Effector memory CD8-positive, alpha-beta T cell (primary cell): Measurements from ENCODE around the gene IRS4.

ENCODE experiments used
- ATAC-seq: fragments of 150-1000 bp; cut with Tn5 transposase; replicated peaks from 2 replicates; pipeline ENCODE4 v1.10.0; 2021; ENCODE audit warnings: mild to moderate bottlenecking, moderate library complexity
- DNase-seq, 3 experiments: peaks; one replicate each; pipeline ENCODE4 v3.0.0; 2021
- H3K27ac Mint-ChIP-seq, 2 donors: one replicate each; pipeline ENCODE4 v1.8.0; 2022; ENCODE audit warnings: mild to moderate bottlenecking in 2 of 2, mixed read lengths in 2 of 2, moderate library complexity in 2 of 2
- H3K27me3 Mint-ChIP-seq, 2 donors: one replicate each; pipeline ENCODE4 v1.8.0; 2022; ENCODE audit warnings: mixed read lengths in 2 of 2
- H3K36me3 Mint-ChIP-seq: one replicate; pipeline ENCODE4 v1.8.0; 2022; ENCODE audit warnings: mild to moderate bottlenecking, moderate library complexity, mixed read lengths; ENCODE audit not compliant: insufficient read depth
- H3K4me1 Mint-ChIP-seq, 2 donors: one replicate each; pipeline ENCODE4 v1.8.0; 2022; ENCODE audit warnings: low read depth in 2 of 2, mixed read lengths in 2 of 2
- H3K4me3 Mint-ChIP-seq, 2 donors: one replicate each; pipeline ENCODE4 v1.8.0; 2022; ENCODE audit warnings: mild to moderate bottlenecking in 2 of 2, mixed read lengths in 2 of 2, moderate library complexity in 2 of 2
- H3K9me3 Mint-ChIP-seq, 2 donors: one replicate each; pipeline ENCODE4 v1.8.0; 2022; ENCODE audit warnings: mixed read lengths in 2 of 2
- total RNA-seq, 9 experiments: gene quantifications; one replicate each; lab custom pipeline; 2026; lab: John Stamatoyannopoulos, UW

IRS4 gene
- total RNA-seq: 0 to 0.18 (median 0) reads per million in 9 experiments

DNA sequence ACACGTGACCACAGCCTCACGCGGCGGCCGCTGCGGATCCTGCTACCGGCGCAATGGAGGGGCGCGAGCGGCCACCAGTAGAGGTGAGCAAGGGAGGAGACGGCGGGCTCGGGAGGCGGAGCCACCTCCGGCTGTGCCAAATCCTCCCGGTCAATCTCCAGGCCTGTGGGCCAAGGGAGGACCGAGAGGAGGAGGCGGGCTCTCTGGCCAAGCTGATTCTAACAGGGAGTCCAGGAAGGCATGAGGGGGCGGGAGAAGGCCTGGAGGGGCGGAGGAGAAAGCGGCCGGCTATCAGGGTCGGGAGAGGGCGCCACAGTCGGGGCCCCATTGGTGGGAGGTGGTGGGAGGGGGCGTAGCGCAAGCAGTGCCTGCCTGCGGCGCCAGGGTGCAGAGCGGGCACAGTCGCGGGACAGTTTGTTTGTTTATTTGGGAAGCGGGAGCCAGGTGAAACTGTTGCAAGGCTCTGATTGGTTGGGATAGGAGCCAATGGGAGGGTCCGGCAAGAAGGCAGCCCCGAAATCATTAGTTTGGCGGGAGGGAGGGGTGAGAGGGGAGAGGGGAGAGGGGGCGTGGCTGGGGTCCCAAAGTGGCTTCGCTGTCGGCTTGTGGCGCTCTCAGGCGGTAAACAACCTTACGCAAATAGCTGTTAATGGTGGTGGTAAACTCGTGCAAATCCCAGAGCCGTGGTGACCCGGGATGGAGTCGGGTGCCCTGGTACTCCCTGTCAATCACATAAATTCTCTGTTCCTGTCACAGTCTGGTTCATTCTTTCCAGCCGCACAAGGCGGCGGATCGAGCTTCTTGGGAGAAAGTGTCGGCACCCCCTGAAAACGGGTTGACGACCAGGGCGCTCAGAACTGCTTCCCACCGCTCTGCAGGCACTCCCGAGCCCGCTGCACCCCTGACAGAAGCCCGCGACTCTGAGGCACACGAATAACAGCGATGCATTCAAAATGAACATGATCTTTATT lies at the start of gene IRS4:
TSS of gene IRS4 (minus strand) at position 55 of the 971 bp plus-strand sequence.
- Mint-ChIP-seq H3K36me3 (no peaks in the 10 kb centered on the region), H3K27ac (no peak within 1 kb of the TSS), H3K4me1 (no peaks in the 10 kb centered on the region), H3K4me3 (no peak within 1 kb of the TSS), H3K27me3 (peaks cover 6 to 16% of the 10 kb centered on the region in 2 donors), H3K9me3 (no peaks in the 10 kb centered on the region)
- DNase-seq (no peak), ATAC-seq (no peak)

GRCh38 chrX:108772549-108772948 lies 36.2 kb upstream of the IRS4 start:
- no peak for ATAC-seq

GRCh38 chrX:108763559-108763958 lies 27.2 kb upstream of the IRS4 start:
- H3K36me3 Mint-ChIP-seq: no peaks in the 10 kb centered on the region
- ATAC-seq: no peak
- peaks cover 2 to 3% of the 10 kb centered on the region in 2 donors for H3K9me3 Mint-ChIP-seq

More at GRCh38 chrX:108772549-108772948, 36.2 kb upstream of the IRS4 start:
- DNase-seq: no peak
- Mint-ChIP-seq H3K27me3 (no peaks in the 10 kb centered on the region), H3K36me3 (no peaks in the 10 kb centered on the region), H3K27ac (no peak overlapping the region), H3K4me3 (no peak overlapping the region), H3K4me1 (no peaks in the 10 kb centered on the region), H3K9me3 (no peaks in the 10 kb centered on the region)

DNA sequence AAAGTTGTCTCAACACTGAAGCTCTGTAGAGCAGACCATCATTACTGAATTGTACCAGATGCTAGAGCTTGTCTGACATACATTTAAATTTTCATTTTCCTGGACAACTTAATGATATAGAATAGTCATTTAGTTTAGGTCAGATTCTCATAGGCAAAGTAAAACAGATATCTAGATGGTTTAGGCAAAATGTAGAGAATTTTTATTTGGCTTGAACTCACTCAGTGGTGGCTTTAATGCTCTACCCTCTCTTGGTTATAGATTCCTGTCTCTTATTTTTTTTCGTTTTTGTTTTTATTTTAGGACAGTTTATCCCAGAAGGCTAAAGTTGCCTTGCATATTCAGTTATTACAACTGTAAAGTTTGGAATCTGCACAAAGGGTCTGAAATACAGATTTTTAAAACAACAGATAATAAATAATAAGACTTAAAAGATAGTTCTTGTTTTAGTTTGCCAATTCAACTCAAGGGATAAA lies 4.0 kb upstream of the IRS4 start:
- Mint-ChIP-seq H3K4me1 (no peaks in the 10 kb centered on the region), H3K9me3 (peaks cover 0 to 2% of the 10 kb centered on the region in 2 donors), H3K27ac (no peak overlapping the region), H3K4me3 (no peak overlapping the region), H3K27me3 (peaks cover 6 to 7% of the 10 kb centered on the region in 2 donors), H3K36me3 (no peaks in the 10 kb centered on the region)
- DNase-seq: no peak
- no peak for ATAC-seq

More at GRCh38 chrX:108763559-108763958, 27.2 kb upstream of the IRS4 start:
- H3K27ac Mint-ChIP-seq: no peak overlapping the region
- H3K4me3 Mint-ChIP-seq: no peak overlapping the region
- no peaks in the 10 kb centered on the region for H3K4me1 Mint-ChIP-seq
- no peaks in the 10 kb centered on the region for H3K27me3 Mint-ChIP-seq
- no peak for DNase-seq

DNA sequence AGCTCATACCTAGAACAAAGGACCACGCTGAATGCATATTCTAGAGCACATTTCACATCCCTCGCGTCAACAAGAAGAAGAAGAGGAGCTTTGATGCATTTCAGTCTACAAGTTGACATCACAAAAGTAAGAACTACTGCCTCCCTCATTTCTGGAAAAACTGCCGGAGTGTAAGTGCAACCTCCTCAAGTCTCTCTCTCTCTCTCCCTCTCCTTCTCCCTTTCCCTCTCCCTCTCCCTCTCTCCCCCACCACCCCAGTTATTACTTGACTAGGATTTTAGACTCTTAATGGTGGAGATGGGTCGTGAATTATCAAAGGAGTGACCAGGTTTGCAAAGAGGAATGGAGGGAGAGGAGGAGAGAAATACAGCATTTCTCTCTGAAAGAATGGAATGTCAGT lies 1.4 kb upstream of the IRS4 start:
- H3K27ac Mint-ChIP-seq: no peak overlapping the region
- no peaks in the 10 kb centered on the region for H3K36me3 Mint-ChIP-seq
- ATAC-seq (no peak), DNase-seq (no peak)
- no peaks in the 10 kb centered on the region for H3K4me1 Mint-ChIP-seq
- peaks cover 0 to 2% of the 10 kb centered on the region in 2 donors for H3K9me3 Mint-ChIP-seq
- no peak overlapping the region for H3K4me3 Mint-ChIP-seq
- peaks cover 6 to 16% of the 10 kb centered on the region in 2 donors for H3K27me3 Mint-ChIP-seq

DNA sequence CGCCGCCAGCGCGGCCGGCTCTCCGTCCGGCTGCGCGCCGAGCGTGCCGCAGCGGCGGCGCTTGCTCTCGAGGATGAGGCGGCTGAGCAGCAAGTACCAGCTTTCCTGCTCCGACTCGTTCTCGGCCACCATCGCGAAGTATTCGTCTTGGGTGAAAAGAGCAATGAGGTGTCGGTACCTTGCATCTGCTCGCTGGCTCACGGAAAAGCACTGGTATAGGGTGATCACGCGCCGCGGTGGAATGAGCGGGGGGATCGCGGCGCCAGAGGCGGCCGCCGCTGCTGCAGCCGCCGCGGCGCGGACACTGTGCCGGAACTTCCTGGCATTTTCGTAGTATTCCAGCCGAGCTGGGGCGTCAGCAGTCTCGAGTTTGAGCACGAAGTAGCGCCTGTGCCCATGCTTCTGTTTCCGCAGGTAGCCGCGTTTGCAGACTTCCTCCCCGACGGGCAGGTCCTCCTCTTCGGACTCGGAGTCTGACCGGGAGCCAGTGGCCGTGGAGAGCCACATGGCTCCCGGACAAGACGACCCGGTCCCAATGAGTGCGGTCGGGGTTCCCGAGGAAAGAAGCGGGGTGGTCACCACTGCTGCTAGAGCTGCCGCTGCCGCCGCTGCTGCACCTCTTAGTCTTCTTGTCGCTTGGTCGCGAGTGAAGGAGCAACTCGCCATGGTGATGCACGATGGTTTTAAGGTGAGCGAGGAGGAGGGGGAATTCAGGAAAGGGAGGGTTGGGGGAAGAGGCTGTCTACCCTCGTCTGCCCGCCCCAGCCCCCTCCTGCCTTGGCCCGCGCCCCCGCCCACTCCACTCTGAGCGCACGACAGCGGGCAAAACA lies 469 bp downstream of the IRS4 start:
- H3K4me3 Mint-ChIP-seq: no peak overlapping the region
- DNase-seq: no peak
- peaks cover 6 to 16% of the 10 kb centered on the region in 2 donors for H3K27me3 Mint-ChIP-seq
- ATAC-seq: no peak
- no peaks in the 10 kb centered on the region for H3K9me3 Mint-ChIP-seq
- no peak overlapping the region for H3K27ac Mint-ChIP-seq
- no peaks in the 10 kb centered on the region for H3K4me1 Mint-ChIP-seq
- no peaks in the 10 kb centered on the region for H3K36me3 Mint-ChIP-seq

DNA sequence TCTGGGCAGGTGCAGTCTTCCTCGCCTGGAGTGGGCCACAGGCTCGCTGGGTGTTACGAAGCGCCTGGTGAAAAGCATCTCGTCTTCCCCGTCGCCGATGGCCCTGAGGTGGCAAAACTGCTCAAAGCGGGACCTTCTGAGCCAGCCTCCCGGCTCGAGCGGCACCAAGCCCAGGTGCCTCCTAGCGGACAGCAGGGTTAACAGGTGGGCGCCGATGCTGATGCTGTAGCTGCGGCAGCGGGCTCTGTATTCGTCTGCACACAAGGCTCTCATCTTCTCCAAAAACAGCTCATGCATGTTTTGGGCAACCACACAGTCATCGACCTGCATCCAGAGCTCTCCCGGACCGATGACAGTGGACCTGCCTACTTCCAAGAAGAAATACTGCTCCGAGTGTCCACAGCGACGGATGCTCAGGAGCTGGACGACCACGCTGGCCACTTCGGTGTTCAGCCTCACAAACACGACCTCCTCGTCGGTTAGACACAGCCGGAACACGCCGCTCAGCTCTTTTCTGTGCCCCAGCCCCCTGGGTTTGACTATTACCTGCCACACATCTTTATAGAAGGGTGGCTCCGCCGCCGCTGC lies 1.2 kb downstream of the IRS4 start:
- DNase-seq (no peak), ATAC-seq (no peak)
- H3K4me1 Mint-ChIP-seq: no peaks in the 10 kb centered on the region
- H3K27ac Mint-ChIP-seq: no peak overlapping the region
- H3K9me3 Mint-ChIP-seq: no peaks in the 10 kb centered on the region
- H3K27me3 Mint-ChIP-seq: peaks cover 6 to 16% of the 10 kb centered on the region in 2 donors
- H3K4me3 Mint-ChIP-seq: no peak overlapping the region
- no peaks in the 10 kb centered on the region for H3K36me3 Mint-ChIP-seq

DNA sequence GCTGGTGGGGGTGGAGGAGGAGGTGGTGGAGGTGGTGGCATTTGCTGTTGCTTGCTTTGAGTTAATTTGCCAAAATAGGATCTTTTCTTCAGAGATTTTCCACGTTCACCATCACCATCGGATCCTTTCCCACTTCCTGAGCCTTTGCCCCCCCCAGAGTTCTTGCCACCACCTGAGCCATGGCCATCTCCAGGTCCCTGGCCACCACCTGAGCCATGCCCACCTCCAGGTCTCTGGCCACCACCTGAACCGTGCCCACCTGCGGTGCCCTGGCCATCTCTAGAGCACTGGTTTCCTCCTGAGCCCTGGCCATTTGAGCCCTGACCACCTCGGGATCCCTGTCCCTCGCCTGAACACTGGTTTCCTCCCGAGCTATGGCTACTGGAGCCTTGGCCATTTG lies 1.9 kb downstream of the IRS4 start:
- Mint-ChIP-seq H3K9me3 (no peaks in the 10 kb centered on the region), H3K27me3 (peaks cover 6 to 16% of the 10 kb centered on the region in 2 donors), H3K36me3 (no peaks in the 10 kb centered on the region), H3K4me3 (no peak overlapping the region), H3K27ac (no peak overlapping the region), H3K4me1 (no peaks in the 10 kb centered on the region)
- ATAC-seq (no peak), DNase-seq (no peak)

DNA sequence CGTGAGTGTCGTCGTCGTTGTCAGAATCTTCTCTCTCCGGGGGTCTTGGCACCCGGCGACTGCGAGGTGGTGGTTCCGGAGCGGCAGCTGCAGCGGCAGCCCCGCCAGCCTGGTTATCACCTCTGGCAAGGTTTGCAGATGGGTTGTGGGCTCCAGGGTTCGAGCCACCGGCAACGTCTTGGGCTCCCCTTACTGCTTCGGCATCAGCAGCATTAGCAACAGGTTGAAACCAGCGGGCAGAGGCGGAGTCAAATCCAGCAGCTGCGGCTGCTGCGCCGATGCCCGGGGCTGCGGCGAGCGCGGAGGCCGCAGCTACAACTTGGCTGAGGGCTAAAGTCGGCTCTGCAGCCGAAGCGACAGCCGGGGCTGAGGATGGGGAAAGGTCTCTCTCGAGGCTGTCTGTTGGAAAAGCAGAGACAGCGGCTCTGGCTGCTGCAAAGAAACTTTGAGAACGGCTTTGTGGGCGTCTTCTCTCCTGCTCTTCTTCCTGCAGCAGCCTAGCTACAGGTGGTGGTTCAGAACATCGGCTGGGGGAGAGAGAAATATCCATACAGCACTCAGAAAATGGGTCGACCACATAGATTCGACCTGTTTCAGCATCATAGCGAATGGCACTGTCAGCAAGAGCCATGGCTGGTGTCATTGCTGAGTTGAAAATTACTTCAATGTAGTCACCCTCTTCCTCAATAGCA lies 3.6 kb downstream of the IRS4 start:
- no peak overlapping the region for H3K4me3 Mint-ChIP-seq
- H3K27me3 Mint-ChIP-seq: peaks cover 2 to 14% of the 10 kb centered on the region in 2 donors
- no peaks in the 10 kb centered on the region for H3K9me3 Mint-ChIP-seq
- H3K36me3 Mint-ChIP-seq: no peaks in the 10 kb centered on the region
- DNase-seq (no peak), ATAC-seq (no peak)
- H3K27ac Mint-ChIP-seq: no peak overlapping the region
- H3K4me1 Mint-ChIP-seq: no peaks in the 10 kb centered on the region

DNA sequence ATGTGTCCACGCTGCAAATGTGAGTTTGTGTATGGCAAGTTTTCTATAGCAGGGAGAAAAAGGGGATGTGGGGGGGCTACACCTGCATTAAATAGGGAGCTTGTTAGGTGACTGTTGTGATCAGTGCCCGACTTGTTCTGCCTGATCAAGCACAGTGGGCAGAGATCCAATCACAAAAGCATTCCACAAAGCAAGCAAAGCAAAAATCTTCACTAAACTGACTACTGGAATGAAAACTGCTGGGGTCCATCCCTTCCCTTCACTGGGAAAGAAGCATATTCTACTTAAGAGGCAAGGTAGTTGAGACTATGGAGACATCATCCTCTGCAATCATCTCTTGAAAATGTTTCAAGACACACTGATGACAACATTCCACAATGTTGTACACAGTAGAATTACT lies 5.2 kb downstream of the IRS4 start:
- ATAC-seq: no peak
- no peak for DNase-seq
- H3K9me3 Mint-ChIP-seq: no peaks in the 10 kb centered on the region
- H3K4me3 Mint-ChIP-seq: no peak overlapping the region
- no peaks in the 10 kb centered on the region for H3K4me1 Mint-ChIP-seq
- no peak overlapping the region for H3K27ac Mint-ChIP-seq
- H3K36me3 Mint-ChIP-seq: no peaks in the 10 kb centered on the region
- peaks cover 0 to 9% of the 10 kb centered on the region in 2 donors for H3K27me3 Mint-ChIP-seq

GRCh38 chrX:108726748-108727147 lies 9.6 kb downstream of the IRS4 start:
- no peaks in the 10 kb centered on the region for H3K9me3 Mint-ChIP-seq
- no peak overlapping the region for H3K27ac Mint-ChIP-seq
- H3K4me1 Mint-ChIP-seq: no peaks in the 10 kb centered on the region
- DNase-seq (no peak), ATAC-seq (no peak)
- H3K36me3 Mint-ChIP-seq: no peaks in the 10 kb centered on the region
- H3K4me3 Mint-ChIP-seq: no peak overlapping the region
- H3K27me3 Mint-ChIP-seq: no peaks in the 10 kb centered on the region

DNA sequence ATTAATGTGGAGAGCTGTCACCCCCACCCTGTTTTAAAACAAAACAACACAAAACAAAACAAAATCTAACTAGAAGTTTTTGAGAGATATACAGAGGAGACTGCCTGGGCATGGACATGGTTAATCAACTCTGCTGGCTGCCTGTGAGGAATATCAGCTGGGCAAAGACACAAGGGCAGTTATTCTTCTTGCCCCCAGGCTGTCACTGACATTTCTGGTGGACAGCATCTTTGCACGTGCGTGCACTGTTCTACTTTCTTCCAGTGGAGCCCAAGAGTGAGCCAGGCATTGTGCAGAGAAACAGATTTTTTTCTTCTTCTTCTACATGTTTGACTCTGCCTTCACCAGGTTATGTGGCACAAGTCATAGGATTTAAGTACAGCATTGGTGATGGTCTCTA lies 13.8 kb downstream of the IRS4 start:
- DNase-seq (no peak), ATAC-seq (no peak)
- no peak overlapping the region for H3K27ac Mint-ChIP-seq
- no peaks in the 10 kb centered on the region for H3K4me1 Mint-ChIP-seq
- no peaks in the 10 kb centered on the region for H3K27me3 Mint-ChIP-seq
- H3K4me3 Mint-ChIP-seq: no peak overlapping the region
- no peaks in the 10 kb centered on the region for H3K9me3 Mint-ChIP-seq
- H3K36me3 Mint-ChIP-seq: no peaks in the 10 kb centered on the region

- Mint-ChIP-seq H3K27me3 (no peaks in the 10 kb centered on the region), H3K27ac (no peak overlapping the region), H3K36me3 (no peaks in the 10 kb centered on the region), H3K4me1 (no peaks in the 10 kb centered on the region), H3K4me3 (no peak overlapping the region), H3K9me3 (peaks cover 2 to 11% of the 10 kb centered on the region in 2 donors)
- no peak for DNase-seq
- ATAC-seq: no peak
Observed at GRCh38 chrX:108712886-108713285, 23.5 kb downstream of the IRS4 start.
